Measurements from ENCODE around the gene ZNF217. TPM values are rescaled to one million over a fixed set of nuclear protein-coding genes. Genes with fewer than 3 reads are reported as not detected.
"Not testable (repeated sequence)": the region's sequence is repeated elsewhere in the genome, so short reads cannot be mapped to it uniquely, and the experiment has no call there.

ZNF217 gene
- polyA plus RNA-seq, 3 donors, result 29.0 to 36.6 (median 34.1) TPM

GRCh38 chr20:53569606-53570307 is 23.9 kb downstream of the ZNF217 start:
- DNase-seq, result no peak

GRCh38 chr20:53569005-53569404 is 24.6 kb downstream of the ZNF217 start:
- DNase-seq, result no peak

GRCh38 chr20:53568351-53568750 is 25.3 kb downstream of the ZNF217 start:
- DNase-seq, result no peak

- no peak for DNase-seq
These were observed 26.2 kb downstream of the ZNF217 start for GRCh38 chr20:53567379-53567917.

DNA sequence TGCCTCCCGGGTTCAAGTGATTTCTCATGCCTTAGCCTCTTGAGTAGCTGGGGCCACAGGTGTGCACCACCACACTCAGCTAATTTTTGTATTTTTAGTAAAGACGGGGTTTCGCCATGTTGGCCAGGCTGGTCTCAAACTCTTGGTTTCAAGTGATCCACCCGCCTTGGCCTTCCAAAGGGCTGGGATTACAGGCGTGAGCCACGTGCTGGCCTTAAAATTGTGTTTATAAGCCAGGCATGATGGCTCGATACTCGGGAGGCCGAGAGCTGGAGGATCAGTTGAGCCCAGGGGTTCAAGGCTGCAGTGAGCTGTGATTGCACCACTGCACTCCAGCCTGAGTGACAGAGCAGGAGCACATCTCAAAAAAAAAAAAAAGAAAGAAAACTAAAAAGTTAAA is 27.0 kb downstream of the ZNF217 start:
- DNase-seq, result not testable (repeated sequence)

DNA sequence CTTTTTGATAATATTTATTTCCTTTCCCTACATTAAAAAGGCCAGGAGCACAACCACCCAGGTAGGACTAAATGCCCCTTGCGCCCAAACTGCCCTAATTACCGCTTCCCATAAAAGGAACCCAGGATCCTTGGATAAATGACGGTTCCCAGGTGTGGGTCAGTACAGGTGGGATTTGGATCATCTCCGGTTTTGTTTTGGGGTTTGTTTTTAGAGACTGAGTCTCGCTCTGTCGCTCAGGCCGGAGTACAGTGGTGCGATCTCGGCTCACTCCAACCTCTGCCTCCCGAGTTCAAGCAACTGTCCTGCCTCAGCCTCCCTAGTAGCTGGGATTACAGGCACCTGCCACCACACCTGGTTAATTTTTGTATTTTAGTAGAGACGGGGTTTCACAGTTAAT is 28.4 kb downstream of the ZNF217 start:
- DNase-seq, result no peak

DNA sequence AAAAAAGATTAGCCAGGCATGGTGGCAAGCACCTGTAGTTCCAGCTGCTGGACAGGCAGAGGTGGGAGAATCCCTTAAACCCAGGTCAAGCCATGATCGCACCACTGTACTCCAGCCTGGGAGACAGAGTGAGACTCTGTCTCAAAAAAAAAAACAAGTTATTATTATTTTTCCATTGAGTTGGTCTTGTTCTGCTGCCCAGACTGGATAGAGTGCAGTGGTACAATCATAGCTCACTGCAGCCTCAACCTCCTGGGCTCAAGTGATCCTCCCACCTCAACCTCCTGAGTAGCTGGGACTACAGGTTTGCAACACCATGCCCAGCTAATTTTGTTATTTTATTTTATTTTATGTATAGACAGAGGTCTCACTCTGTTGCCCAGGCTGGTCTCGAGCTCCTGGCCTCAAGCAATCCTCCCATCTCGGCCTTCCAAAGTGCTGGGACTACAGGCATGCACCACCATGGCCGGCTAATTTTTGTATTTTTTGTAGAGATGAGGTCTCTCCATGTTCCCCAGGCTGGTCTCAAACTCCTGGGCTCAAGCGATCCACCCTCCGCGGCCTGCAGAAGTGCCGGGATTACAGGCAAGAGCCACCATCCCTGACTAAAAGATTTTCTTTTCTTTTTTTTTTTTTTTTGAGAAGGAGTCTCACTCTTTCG is 31.4 kb downstream of the ZNF217 start:
- not testable (repeated sequence) for DNase-seq

- DNase-seq, result no peak
These were observed 32.1 kb downstream of the ZNF217 start for GRCh38 chr20:53561505-53561904.

GRCh38 chr20:53559816-53560215 is 33.8 kb downstream of the ZNF217 start:
- DNase-seq, result no peak

GRCh38 chr20:53557130-53557529 is 36.5 kb downstream of the ZNF217 start:
- DNase-seq, result no peak

- DNase-seq, result no peak
These were observed 37.3 kb downstream of the ZNF217 start for GRCh38 chr20:53556267-53556897.

DNA sequence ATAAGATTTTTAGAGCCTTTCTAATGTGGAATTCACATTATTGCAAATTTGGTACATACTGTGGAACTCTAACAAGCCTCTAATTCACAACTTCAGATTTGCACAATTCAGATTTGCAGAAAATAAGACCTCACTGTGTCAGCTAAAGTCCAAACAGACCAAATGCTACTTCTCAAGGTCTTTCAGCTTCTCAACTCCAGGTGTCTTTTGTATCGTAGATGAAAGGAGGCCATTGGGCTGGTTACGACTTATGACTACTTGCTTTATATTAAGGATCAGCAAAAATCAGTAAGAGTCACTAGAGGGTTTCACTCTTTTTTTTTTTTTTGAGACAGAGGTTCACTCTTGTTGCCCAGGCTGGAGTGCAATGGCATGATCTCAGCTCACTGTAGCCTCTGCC is 37.8 kb downstream of the ZNF217 start:
- DNase-seq, result no peak

DNA sequence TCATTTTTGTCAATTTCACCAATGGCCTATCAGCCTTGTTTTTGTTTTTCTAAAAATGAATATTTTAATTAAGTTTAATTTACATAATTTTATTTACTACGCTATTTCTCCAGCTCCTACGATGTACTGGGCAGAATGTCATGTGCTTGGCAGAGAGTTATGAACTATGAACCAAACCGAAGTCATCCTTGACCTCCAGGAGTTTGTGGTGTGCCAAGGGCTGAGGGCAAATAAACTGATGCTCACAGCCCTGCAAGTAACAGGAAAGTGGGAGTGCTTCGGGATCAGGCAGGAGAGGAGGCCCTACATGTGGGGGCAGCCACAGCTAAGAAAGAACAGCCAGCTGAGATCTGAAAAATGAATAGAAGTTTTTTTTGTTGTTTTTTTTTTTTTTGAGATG is 38.6 kb downstream of the ZNF217 start:
- DNase-seq, result no peak

- not testable (repeated sequence) for DNase-seq
These were observed 41.1 kb downstream of the ZNF217 start for GRCh38 chr20:53552572-53552893.

- DNase-seq, result not testable (repeated sequence)
These were observed 41.7 kb downstream of the ZNF217 start for GRCh38 chr20:53551719-53552571.

GRCh38 chr20:53550280-53551187 is 43.1 kb downstream of the ZNF217 start:
- no peak for DNase-seq

DNA sequence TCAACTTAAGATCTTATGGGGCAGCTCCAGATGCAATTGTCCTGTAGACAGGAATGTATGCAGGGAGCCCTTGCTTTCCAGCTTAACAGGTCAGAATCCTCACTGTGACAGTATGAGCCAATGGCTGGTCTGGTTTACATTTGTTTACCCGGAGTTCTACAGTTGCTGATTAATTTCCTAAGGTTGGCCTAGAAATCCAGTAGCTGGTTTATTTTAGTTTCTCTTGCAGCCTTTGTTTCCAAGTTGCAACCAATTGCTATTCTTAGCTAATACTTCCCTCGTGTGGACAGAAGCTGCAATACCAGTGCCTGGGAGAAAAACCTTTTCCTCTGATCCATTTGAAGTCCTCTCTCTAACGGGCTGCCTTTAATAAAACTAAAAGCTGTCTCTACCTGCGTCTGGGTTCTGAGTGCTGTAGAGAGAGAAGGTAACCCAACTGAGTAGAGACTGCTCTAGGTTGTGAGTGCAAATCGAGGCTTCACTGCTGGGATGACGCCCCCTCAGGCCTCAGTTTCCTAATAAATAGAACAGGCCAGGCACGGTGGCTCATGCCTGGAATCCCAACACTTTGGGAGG is 45.9 kb downstream of the ZNF217 start:
- DNase-seq, result peak; percentile 86

- no peak for DNase-seq
These were observed 54.1 kb downstream of the ZNF217 start for GRCh38 chr20:53539516-53539915.

DNA sequence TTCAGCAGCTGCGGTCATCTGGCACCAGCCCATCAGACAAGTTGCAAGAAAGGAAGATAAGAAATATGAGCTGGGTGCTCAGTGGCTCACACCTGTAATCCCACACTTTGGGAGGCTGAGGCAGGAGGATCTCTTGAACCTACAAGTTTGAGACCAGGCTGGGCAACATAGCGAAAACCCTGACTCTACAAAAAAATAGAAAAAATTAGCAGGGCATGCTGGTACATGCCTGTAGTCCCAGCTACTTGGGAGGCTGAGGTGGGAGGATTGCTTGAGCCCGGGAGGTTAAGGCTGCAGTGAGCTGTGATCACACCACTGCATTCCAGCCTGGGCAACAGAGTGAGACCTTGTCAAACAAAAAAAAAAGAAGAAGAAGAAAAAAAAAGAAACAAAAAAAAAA is 57.3 kb downstream of the ZNF217 start:
- DNase-seq, result not testable (repeated sequence)

- no peak for DNase-seq
These were observed 57.8 kb downstream of the ZNF217 start for GRCh38 chr20:53535878-53536277.

GRCh38 chr20:53534037-53534436 is 59.6 kb downstream of the ZNF217 start:
- no peak for DNase-seq

Measured in renal pelvis (tissue), 4 donors.